Heart left ventricle (tissue), 16 donors: ENCODE measurements around the gene ROR1. TPM values are rescaled to one million over a fixed set of nuclear protein-coding genes. Genes with fewer than 3 reads are reported as not detected.

Source experiments
- ATAC-seq, 4 donors: fragments of 200-7000 bp; cut with Tn5 transposase; one replicate each; pipeline ENCODE4 v1.9.1; 2020 to 2022; ENCODE audit warnings: moderate library complexity in 4 of 4, mild to moderate bottlenecking in 3 of 4, moderate number of reproducible peaks in 1 of 4
- DNase-seq, 5 donors: peaks; one replicate each; pipeline ENCODE4 v3.0.0-alpha.2; 2020
- H3K27ac ChIP-seq, 12 donors: fragments of 200-600 bp; sonication (generic) in 4 of 12; one replicate each; pipeline versions ENCODE4 v1.5.0 to v1.8.0; 2016 to 2022; ENCODE audit warnings: mild to moderate bottlenecking in 2 of 12
- H3K27me3 ChIP-seq, 9 donors: fragments of 200-600 bp; sonication (generic) in 2 of 9; one replicate each; pipeline versions ENCODE4 v1.5.1 to v1.8.0; 2016 to 2022; ENCODE audit warnings: mild to moderate bottlenecking in 3 of 9
- H3K36me3 ChIP-seq, 9 donors: fragments of 200-600 bp; sonication (generic) in 2 of 9; one replicate each; pipeline versions ENCODE4 v1.5.0 to v1.8.0; 2018 to 2022; ENCODE audit warnings: mild to moderate bottlenecking in 2 of 9
- H3K4me1 ChIP-seq, 12 donors: fragments of 200-600 bp; sonication (generic) in 4 of 12; one replicate each; pipeline versions ENCODE4 v1.5.0 to v1.8.0; 2016 to 2022; ENCODE audit warnings: mild to moderate bottlenecking in 3 of 12
- H3K4me3 ChIP-seq, 12 donors: fragments of 200-600 bp; sonication (generic) in 4 of 12; one replicate each; pipeline versions ENCODE4 v1.5.0 to v1.8.0; 2017 to 2022; ENCODE audit warnings: mild to moderate bottlenecking in 9 of 12, moderate library complexity in 4 of 12
- H3K9me3 ChIP-seq, 12 donors: fragments of 200-600 bp; sonication (generic) in 4 of 12; one replicate each; pipeline versions ENCODE4 v1.5.0 to v1.8.0; 2016 to 2022; ENCODE audit warnings: mild to moderate bottlenecking in 1 of 12
- CTCF ChIP-seq, 12 donors: fragments of 200-600 bp; sonication (generic) in 4 of 12; IDR thresholded peaks; one replicate each; pipeline versions ENCODE4 v1.5.0 to v1.8.0; 2018 to 2022; ENCODE audit warnings: antibody characterized with exemption in 12 of 12, mild to moderate bottlenecking in 5 of 12
- POLR2A ChIP-seq, 2 donors: fragments of 450-650 bp; IDR thresholded peaks; one replicate each; pipeline ENCODE4 v1.6.1; 2017; ENCODE audit warnings: antibody characterized with exemption in 2 of 2, mild to moderate bottlenecking in 2 of 2, moderate library complexity in 2 of 2
- WGBS, 4 donors: extraction: QIAGEN DNeasy Blood & Tissue Kit in 2 of 4; methylation state at CpG; one replicate each; pipeline versions ENCODE4 v1.1.5 to v1.1.7; 2013 to 2018; 5-methylcytosine and 5-hydroxymethylcytosine counted together
- intact Hi-C, 10 donors: fragments of 100-400 bp; cut with DNase I; formaldehyde crosslinking; loops; one replicate each; pipeline versions ENCODE4 v1.11.1 to v1.14.2; 2022
- polyA plus RNA-seq, 2 donors: library from polyadenylated mRNA; stranded (reverse); fragments of 200-250 nt; gene quantifications; one replicate each; pipeline ENCODE4 v1.2.3, GENCODE V29; 2013
- total RNA-seq, 9 donors: library from RNA; depleted of rRNA in 2 of 9; stranded (reverse); fragments of >200 nt in 2 of 9; fragmentation: NEBNext Ultra II Directional in 3 of 9; extraction: Animal tissue kit (Norgen Biotek cat#: 25700) in 3 of 9; gene quantifications; one replicate each; pipeline versions ENCODE4 v1.1.0 to v1.2.4, GENCODE V29; 2016 to 2023
- donor health status: ischemic (EF 13 %, LVEDD 7.1; RV severe dilation, severe dysfunction).
- donor health status: healthy with polysubstance abuse.
- donor health status: DM: no; HTN: yes; CAD: no.
- donor health status: DM: no; HTN: no; CAD: no.
- donor health status: ischemic (EF 25% LVEDD 6.9; RV normal size, moderate dysfunction).
- donor health status: ischemic (EF 25% LVEDD 5.7; RV mildly dilated, moderate dysfunction).
- donor health status: healthy.
- donor health status: DM: yes; HTN: yes; CAD: no.
- donor health status: ischemic (EF 35%, LVEDD 5.7; RV mildly dilated, moderate dysfunction).
- donor health status: nonischemic (EF 11% LVEDD 7.7; RV severe dilation, severe dysfunction).
- donor health status: DM: yes; HTN: yes; CAD: no.
- donor health status: PGD.
- donor health status: ischemic (EF 29% LVEDD 5.4; RV normal size, mild dysfunction).
- donor health status: nonischemic (EF 23%, LVEDD 6.1; RV moderate dilation, normal function).

ROR1 gene
- total and polyA plus RNA-seq, 11 donors, result 4.1 to 35.3 (median 19.3) TPM

- Histone ChIP-seq H3K27ac (no peak overlapping the region), H3K4me1 (peaks cover 0 to 9% (median 0%) of the 10 kb centered on the region in 12 donors), H3K27me3 (no peaks in the 10 kb centered on the region), H3K36me3 (no peaks in the 10 kb centered on the region), H3K9me3 (no peaks in the 10 kb centered on the region), H3K4me3 (no peak overlapping the region)
- intact Hi-C loops, result no loop called here
- DNase-seq (no peak), ATAC-seq (no peak)
- WGBS, 4 donors, result 90 to 100% (median 94%) methylated on average over 1 of the region's 1 CpG
- TF ChIP-seq CTCF (IDR thresholded peaks at IDR 0.05), result no peak
These were observed 348.1 kb downstream of the ROR1 start for GRCh38 chr1:64121766-64122385.

- WGBS, 4 donors, result 92 to 96% (median 93%) methylated on average over 3 of the region's 3 CpGs
- H3K27me3 ChIP-seq, result no peaks in the 10 kb centered on the region
- H3K4me3 ChIP-seq, result no peak overlapping the region
- no peak for TF ChIP-seq CTCF (IDR thresholded peaks at IDR 0.05)
- DNase-seq (no peak), ATAC-seq (no peak)
- no peaks in the 10 kb centered on the region for H3K36me3 ChIP-seq
- intact Hi-C loops, result no loop called here
- no peak overlapping the region for H3K27ac ChIP-seq
- H3K9me3 ChIP-seq, result no peaks in the 10 kb centered on the region
- H3K4me1 ChIP-seq, result peaks cover 0 to 11% (median 0%) of the 10 kb centered on the region in 12 donors
These were observed 348.8 kb downstream of the ROR1 start for GRCh38 chr1:64122588-64122987.

GRCh38 chr1:64124704-64125440 lies 351.1 kb downstream of the ROR1 start:
- no peak overlapping the region for H3K27ac ChIP-seq

More at GRCh38 chr1:64124704-64125440, 351.1 kb downstream of the ROR1 start:
- TF ChIP-seq CTCF (IDR thresholded peaks at IDR 0.05) (no peak), POLR2A (IDR thresholded peaks at IDR 0.05) (no peak)
- WGBS, 4 donors, result 83 to 92% (median 89%) methylated on average over 7 of the region's 7 CpGs
- no peaks in the 10 kb centered on the region for H3K27me3 ChIP-seq
- H3K4me1 ChIP-seq, result peaks cover 0 to 15% (median 1%) of the 10 kb centered on the region in 12 donors
- H3K4me3 ChIP-seq, result no peak overlapping the region
- no peak for DNase-seq
- no peaks in the 10 kb centered on the region for H3K36me3 ChIP-seq
- ATAC-seq, result no peak
- H3K9me3 ChIP-seq, result no peaks in the 10 kb centered on the region
- intact Hi-C loops, result loop anchor here in 1 of 10 donors (5.0 kb wide), 1 partner anchor 343 kb away; no protein-coding TSS in a partner anchor
